Subcutaneous adipose tissue (tissue), 4 donors: ENCODE measurements around the gene ARHGAP22. TPM values are rescaled to one million over a fixed set of nuclear protein-coding genes. Genes with fewer than 3 reads are reported as not detected.

Experiments used
- CTCF ChIP-seq: fragments of 450-650 bp; IDR thresholded peaks from one replicate; pipeline ENCODE4 v1.5.1; 2016; ENCODE audit warnings: low read depth, mild to moderate bottlenecking, control low read depth, antibody characterized with exemption, moderate library complexity
- total RNA-seq, 4 donors: library from RNA; depleted of rRNA; stranded (reverse); fragments of >200 nt; gene quantifications; one replicate each; pipeline ENCODE4 v1.1.0, GENCODE V29; 2016

ARHGAP22 gene
- total RNA-seq, 4 donors from 2014 or later: 2.1 to 15.0 (median 5.0) TPM

- TF ChIP-seq CTCF: no peak
Measured at GRCh38 chr10:48523820-48524758, 80.8 kb downstream of the ARHGAP22 start.

DNA sequence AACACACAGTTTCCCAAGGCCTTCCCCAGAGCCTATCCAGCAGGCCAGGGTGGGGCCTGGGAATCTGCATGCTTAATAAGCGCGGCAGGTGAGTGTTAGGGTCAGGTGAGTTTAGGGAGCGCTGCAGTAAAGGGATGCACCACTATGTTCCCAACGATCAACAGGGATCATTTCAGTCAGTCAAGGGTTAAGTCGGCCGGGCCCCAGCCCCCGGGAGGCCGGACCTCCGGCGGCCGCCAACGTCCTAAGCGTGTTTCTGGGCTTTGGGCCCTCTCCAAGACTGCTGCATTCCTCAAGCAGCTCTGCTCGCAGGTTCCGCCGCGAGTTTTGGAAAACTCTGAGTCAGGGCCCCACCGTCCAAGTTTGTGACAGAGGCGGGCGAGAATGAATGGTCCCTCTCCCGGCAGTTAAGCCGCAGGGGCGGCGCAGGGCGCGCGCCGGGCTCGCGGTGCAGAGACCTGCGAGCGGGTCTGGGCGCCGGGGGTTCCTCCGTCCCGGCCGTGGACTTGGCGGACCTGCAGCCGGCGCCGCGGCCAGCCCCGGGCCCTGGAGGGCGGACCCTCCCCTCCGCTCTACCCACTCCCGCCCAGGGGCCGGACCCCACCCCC, 81.6 kb downstream of the ARHGAP22 start:
- no peak for TF ChIP-seq CTCF

GRCh38 chr10:48522011-48522765, 82.7 kb downstream of the ARHGAP22 start:
- TF ChIP-seq CTCF: no peak

- TF ChIP-seq CTCF: no peak
Measured at GRCh38 chr10:48520594-48520993, 84.3 kb downstream of the ARHGAP22 start.

DNA sequence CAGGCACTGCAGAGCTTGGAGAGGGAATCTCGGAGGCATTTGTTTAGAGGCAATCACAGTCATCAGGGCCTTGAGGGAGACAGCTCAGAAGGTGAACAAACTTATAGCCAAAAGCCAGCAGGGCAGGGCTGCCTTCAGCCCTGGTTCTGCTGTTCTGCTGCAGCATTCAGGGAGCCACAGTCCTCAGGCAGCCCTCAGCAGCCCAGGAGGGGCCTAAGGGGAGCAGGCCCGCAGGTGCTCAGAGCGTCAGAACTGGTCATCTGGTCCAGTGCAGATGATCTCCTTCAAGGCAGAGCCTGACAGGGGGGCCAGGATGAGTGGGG, 84.7 kb downstream of the ARHGAP22 start:
- no peak for TF ChIP-seq CTCF

- TF ChIP-seq CTCF: no peak
Measured at GRCh38 chr10:48519481-48520183, 85.2 kb downstream of the ARHGAP22 start.
